Raji (cell line): ENCODE results near the gene CACNA1C.

Experiments
- POLR2A ChIP-seq: IDR thresholded peaks from 2 replicates; pipeline ENCODE4 v1.6.1; 2011; ENCODE audit warnings: low read depth, low read length, control low read depth; ENCODE audit not compliant: insufficient read depth

Gene CACNA1C

GRCh38 chr12:2644683-2645405, 592.1 kb downstream of the CACNA1C start:
- no peak for TF ChIP-seq POLR2A

DNA sequence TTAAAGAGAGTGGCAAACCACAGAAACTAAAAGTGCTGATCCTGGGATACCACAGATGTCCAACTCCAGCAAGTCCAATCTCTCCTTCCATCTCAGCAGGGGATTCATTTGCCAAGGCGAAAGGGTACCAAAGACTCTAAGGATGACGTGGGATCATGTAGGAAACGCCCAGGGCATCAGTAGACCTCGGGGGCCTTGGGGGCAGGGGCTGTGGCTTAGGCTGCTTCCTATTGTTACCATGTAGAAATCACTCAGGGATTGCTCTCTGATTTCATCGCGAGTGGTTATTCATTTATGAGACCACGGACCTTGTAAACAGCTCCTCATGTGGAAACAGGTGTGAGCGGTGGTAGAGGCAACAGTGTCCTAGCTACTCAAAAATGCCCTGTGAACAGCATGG, 592.7 kb downstream of the CACNA1C start:
- no peak for TF ChIP-seq POLR2A

DNA sequence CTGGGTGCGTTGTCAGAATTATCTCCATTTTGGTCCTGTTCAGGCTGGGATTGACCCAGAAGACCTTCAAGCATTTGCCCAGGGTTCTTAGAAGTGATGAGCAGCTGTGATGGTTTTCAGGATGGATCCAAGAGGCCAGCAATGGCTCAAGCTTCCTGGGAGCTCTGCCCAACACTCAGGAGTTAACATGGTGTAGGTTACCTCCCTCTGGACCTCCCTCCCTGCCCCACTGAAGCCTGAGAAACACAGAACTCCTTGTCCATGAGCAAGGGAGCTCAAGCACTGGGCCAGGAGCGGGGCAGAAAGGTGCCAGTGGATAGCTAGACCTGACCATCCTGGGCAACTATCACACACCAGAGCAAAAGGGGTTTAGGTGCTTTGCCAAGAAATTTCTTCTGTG, 593.6 kb downstream of the CACNA1C start:
- no peak for TF ChIP-seq POLR2A

DNA sequence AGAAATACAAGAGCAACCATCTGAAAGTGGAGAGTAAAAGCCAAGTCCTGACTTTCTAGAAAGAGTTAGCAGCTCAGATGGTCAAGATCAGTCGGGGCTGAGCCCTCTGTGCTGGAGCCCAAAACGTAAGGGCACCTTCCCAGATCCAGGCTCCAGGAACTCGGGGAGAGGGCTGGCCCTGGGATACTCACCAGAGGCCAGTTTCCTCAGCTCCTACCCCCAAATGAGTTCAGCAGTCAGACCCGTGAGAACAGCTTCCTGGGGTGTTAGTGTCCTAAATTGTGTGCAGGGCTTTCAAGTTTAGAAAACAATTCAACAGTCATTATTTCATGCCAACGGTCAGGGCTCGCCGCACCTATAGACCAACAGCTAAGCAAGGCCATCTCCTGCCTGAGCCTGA, 594.4 kb downstream of the CACNA1C start:
- TF ChIP-seq POLR2A: no peak

GRCh38 chr12:2648406-2648805, 595.6 kb downstream of the CACNA1C start:
- TF ChIP-seq POLR2A: no peak

DNA sequence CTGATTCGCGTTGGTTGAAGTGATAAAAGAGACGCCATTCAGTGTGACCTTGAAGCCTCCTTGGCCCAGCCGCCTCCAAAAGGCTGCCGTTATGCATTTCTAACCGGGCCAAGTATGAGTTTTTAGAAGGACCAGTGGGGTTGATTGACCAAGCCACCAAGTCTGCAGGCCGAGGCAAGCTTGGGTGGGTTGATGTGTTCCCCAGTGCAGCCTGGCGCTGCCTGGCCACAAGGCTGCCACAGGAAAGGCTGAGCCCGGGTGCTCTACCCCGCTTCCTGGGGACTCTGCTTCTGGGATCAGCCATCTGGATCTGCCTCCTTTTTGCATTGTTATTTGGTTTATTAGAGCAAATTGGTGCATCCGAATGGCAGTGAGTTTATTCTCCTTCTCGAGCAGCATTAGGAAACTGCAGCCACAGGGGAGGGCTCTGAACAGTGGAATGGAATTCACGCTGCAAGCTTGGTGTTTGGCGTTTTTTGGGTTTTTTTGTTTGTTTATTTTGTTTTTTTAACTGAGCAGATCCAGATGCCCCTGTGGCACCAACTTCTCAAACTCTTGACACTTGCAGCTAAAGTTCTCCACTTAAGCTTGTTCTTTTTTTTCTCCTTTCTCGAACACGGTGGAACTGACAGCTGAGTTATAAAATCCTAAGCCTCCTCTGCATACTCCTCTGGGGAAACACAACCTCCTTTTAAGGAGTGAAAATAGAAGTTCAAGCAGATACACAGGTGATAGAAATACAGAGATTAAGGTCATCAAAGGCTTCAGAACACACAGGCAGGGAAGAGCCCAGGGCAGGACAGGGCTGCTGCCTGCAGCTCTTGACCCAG, 596.6 kb downstream of the CACNA1C start:
- TF ChIP-seq POLR2A: no peak

GRCh38 chr12:2650261-2651067, 597.7 kb downstream of the CACNA1C start:
- no peak for TF ChIP-seq POLR2A

DNA sequence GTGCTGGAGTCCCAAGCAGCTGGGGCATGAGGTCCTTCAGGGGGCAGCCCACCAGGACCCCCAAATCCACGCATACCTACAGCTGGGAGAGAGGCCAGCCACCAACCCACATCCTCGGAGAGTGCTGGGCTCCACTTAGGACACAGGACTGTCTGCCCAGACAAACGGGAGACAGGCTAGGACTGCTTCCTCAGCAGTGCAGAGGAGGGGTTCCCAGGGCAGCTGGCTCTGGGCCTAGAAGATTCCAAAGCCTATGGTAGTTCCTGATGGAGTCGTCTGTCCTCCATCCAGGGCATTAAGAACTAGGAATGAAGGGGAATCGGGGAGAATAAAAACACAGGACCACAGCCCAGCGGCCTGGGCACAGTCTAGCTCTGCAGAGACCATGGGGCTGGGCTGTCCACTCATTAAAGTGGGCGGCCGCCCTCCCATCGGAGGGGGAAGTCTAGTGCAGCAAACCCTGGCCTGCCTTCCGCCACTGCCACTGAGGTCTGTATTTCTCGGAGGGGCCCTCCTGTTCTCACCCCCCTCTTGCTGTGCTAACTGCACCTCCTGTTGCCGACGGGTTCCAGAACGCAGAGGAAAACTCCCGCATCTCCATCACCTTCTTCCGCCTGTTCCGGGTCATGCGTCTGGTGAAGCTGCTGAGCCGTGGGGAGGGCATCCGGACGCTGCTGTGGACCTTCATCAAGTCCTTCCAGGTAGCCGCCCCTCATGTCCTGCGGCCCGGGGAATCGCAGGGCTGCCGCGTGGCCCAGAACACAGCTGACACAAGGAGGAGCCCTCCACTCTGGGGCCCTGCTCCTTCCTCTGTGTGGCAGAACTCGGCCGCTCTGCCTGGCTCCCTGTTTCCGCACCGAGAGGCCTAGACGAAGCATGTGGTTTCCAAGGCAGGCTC, 598.5 kb downstream of the CACNA1C start:
- TF ChIP-seq POLR2A: no peak

- TF ChIP-seq POLR2A: no peak
Measured at GRCh38 chr12:2652011-2652400, 599.2 kb downstream of the CACNA1C start.

- no peak for TF ChIP-seq POLR2A
Measured at GRCh38 chr12:2652401-2653081, 599.8 kb downstream of the CACNA1C start.

GRCh38 chr12:2653461-2653965, 600.7 kb downstream of the CACNA1C start:
- TF ChIP-seq POLR2A: no peak

DNA sequence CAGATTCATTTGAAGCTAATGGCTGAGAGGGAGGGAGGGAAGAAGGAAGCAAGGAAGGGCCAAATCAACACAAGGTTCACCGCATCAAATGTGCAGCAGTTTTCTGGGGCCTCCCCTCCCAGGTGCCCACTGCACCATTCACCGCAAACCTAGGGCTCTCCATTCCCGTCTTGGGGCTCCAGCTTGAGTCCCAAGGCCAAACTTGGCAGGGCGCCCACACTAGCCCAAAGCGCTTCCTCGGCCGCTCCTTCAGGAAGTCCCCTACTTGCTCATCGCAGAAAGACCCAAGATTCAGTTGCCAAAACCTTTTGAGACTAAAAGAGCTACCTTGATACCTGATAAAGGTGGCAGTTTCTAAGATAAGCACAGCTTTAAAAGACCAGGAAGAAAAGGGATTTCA, 601.5 kb downstream of the CACNA1C start:
- no peak for TF ChIP-seq POLR2A

DNA sequence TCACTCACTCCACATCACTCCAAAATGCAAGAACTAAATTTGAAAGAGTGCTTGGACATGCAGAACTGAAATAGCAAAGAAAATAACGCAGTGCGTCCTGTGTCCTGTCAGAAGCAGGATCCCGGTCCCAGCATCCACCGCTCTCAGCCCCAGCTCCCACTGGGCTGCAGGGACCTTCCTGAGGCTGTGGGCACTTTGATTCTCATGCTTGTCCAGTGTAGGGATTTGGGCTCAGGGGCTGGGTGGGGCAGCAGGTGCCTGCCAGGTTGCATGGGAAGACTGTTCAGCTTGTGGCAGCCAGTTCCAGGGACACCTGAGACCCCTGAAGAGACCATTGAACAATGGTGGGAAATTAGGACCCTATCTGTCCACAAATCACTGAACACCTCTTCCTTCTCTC, 602.0 kb downstream of the CACNA1C start:
- TF ChIP-seq POLR2A: no peak

- TF ChIP-seq POLR2A: no peak
Measured at GRCh38 chr12:2662524-2662923, 609.7 kb downstream of the CACNA1C start.
